ENCODE measurements around the gene GGN. TPM values are rescaled to one million over a fixed set of nuclear protein-coding genes. Genes with fewer than 3 reads are reported as not detected.

The GGN gene
- total RNA-seq (ENCODE audit: low replicate concordance), result 1.1 and 1.5 TPM in 2 replicates
- long read RNA-seq, result 0 reads

- Mint-ChIP-seq H3K27ac (peak within 1 kb of the TSS; percentile 90), H3K36me3 (peaks cover 13% of the 10 kb centered on the region), H3K9me3 (no peaks in the 10 kb centered on the region), H3K27me3 (peaks cover 34% of the 10 kb centered on the region), H3K4me1 (ENCODE audit: unreplicated experiment) (peaks cover 9% of the 10 kb centered on the region), H3K4me3 (peak within 1 kb of the TSS; percentile 95)
- TF ChIP-seq CTCF (conservative IDR thresholded peaks at IDR 0.05), result no peak
- DNase-seq (ENCODE audit: extremely low spot score, unreplicated experiment), result peak; percentile 92
Measured at GRCh38 chr19:38387550-38388348, at the start of gene GGN. Gene GGN, minus strand, starts transcription at chr19:38388034. Its CDS starts 773 bp downstream, at chr19:38387261.

- DNase-seq (ENCODE audit: extremely low spot score, unreplicated experiment), result no peak
- H3K27me3 Mint-ChIP-seq, result peaks cover 9% of the 10 kb centered on the region
- TF ChIP-seq CTCF (conservative IDR thresholded peaks at IDR 0.05), result no peak
- H3K36me3 Mint-ChIP-seq, result no peaks in the 10 kb centered on the region
- no peaks in the 10 kb centered on the region for H3K9me3 Mint-ChIP-seq
- no peak overlapping the region for H3K27ac Mint-ChIP-seq
- no peak overlapping the region for H3K4me3 Mint-ChIP-seq
- H3K4me1 Mint-ChIP-seq (ENCODE audit: unreplicated experiment), result peaks cover 9% of the 10 kb centered on the region
Measured at GRCh38 chr19:38437295-38437694, 49.5 kb upstream of the GGN start.

GRCh38 chr19:38434549-38435051, 46.8 kb upstream of the GGN start:
- DNase-seq (ENCODE audit: extremely low spot score, unreplicated experiment), result no peak
- Mint-ChIP-seq H3K4me3 (peak overlapping the region; percentile 75), H3K27ac (no peak overlapping the region)

GRCh38 chr19:38433268-38433733, 45.5 kb upstream of the GGN start, which contains the start of gene RYR1:
Gene RYR1, plus strand, starts transcription at chr19:38433691. Its CDS starts 139 bp downstream, at chr19:38433830.
- peak within 1 kb of the TSS; percentile 75 for H3K4me3 Mint-ChIP-seq
- H3K4me1 Mint-ChIP-seq (ENCODE audit: unreplicated experiment), result peaks cover 9% of the 10 kb centered on the region
- peaks cover 15% of the 10 kb centered on the region for H3K27me3 Mint-ChIP-seq
- no peak for TF ChIP-seq CTCF (conservative IDR thresholded peaks at IDR 0.05)
- H3K36me3 Mint-ChIP-seq, result no peaks in the 10 kb centered on the region
- H3K9me3 Mint-ChIP-seq, result no peaks in the 10 kb centered on the region
- no peak for DNase-seq (ENCODE audit: extremely low spot score, unreplicated experiment)
- no peak within 1 kb of the TSS for H3K27ac Mint-ChIP-seq

More at GRCh38 chr19:38434549-38435051, 46.8 kb upstream of the GGN start:
- Mint-ChIP-seq H3K4me1 (ENCODE audit: unreplicated experiment) (peaks cover 9% of the 10 kb centered on the region), H3K27me3 (peaks cover 12% of the 10 kb centered on the region), H3K36me3 (no peaks in the 10 kb centered on the region), H3K9me3 (no peaks in the 10 kb centered on the region)
- no peak for TF ChIP-seq CTCF (conservative IDR thresholded peaks at IDR 0.05)

- no peak for DNase-seq (ENCODE audit: extremely low spot score, unreplicated experiment)
- Mint-ChIP-seq H3K36me3 (no peaks in the 10 kb centered on the region), H3K9me3 (no peaks in the 10 kb centered on the region), H3K27ac (no peak overlapping the region), H3K4me1 (ENCODE audit: unreplicated experiment) (peaks cover 13% of the 10 kb centered on the region), H3K27me3 (peaks cover 24% of the 10 kb centered on the region), H3K4me3 (no peak overlapping the region)
- TF ChIP-seq CTCF (conservative IDR thresholded peaks at IDR 0.05), result no peak
Measured at GRCh38 chr19:38430931-38431330, 43.1 kb upstream of the GGN start.
